GM18861 (cell line): ENCODE measurements around the gene FOXP4.

ENCODE experiments used
- ATAC-seq: cut with Tn5 transposase; IDR thresholded peaks from one replicate; pipeline ENCODE4 v1.9.1; 2021; ENCODE audit not compliant: unreplicated experiment

FOXP4 gene

GRCh38 chr6:41622206-41622988, 76.2 kb downstream of the FOXP4 start:
- no peak for ATAC-seq

- ATAC-seq: no peak
These were observed 77.1 kb downstream of the FOXP4 start for GRCh38 chr6:41623330-41623729.

GRCh38 chr6:41624621-41625380, 78.6 kb downstream of the FOXP4 start:
- no peak for ATAC-seq

- no peak for ATAC-seq
These were observed 79.3 kb downstream of the FOXP4 start for GRCh38 chr6:41625442-41625841.

GRCh38 chr6:41626022-41626421, 79.8 kb downstream of the FOXP4 start:
- ATAC-seq: no peak

- no peak for ATAC-seq
These were observed 80.7 kb downstream of the FOXP4 start for GRCh38 chr6:41626917-41627316.

- ATAC-seq: no peak
These were observed 82.9 kb downstream of the FOXP4 start for GRCh38 chr6:41629128-41629527.

- ATAC-seq: no peak
These were observed 83.9 kb downstream of the FOXP4 start for GRCh38 chr6:41630069-41630468.

- ATAC-seq: no peak
These were observed 84.8 kb downstream of the FOXP4 start for GRCh38 chr6:41630946-41631345.

- ATAC-seq: no peak
These were observed 87.0 kb downstream of the FOXP4 start for GRCh38 chr6:41633056-41633634.

GRCh38 chr6:41634657-41635056, 88.5 kb downstream of the FOXP4 start:
- ATAC-seq: no peak

- no peak for ATAC-seq
These were observed 89.2 kb downstream of the FOXP4 start for GRCh38 chr6:41635365-41635764.

GRCh38 chr6:41636833-41637193, 90.6 kb downstream of the FOXP4 start:
- ATAC-seq: no peak

- no peak for ATAC-seq
These were observed 91.2 kb downstream of the FOXP4 start for GRCh38 chr6:41637194-41638001.

- no peak for ATAC-seq
These were observed 92.1 kb downstream of the FOXP4 start, which contains the start of gene MDFI for GRCh38 chr6:41638002-41638934. Gene MDFI, plus strand, starts transcription at chr6:41638468. Its CDS starts 282 bp downstream, at chr6:41638750.

GRCh38 chr6:41638935-41639808, 93.0 kb downstream of the FOXP4 start:
- no peak for ATAC-seq

GRCh38 chr6:41639809-41640371, 93.7 kb downstream of the FOXP4 start:
- ATAC-seq: no peak

- ATAC-seq: no peak
These were observed 94.2 kb downstream of the FOXP4 start for GRCh38 chr6:41640426-41640825.
